GM23338 (cell line): ENCODE data around the gene NELFE.
"Not testable (repeated sequence)": the region's sequence is repeated elsewhere in the genome, so short reads cannot be mapped to it uniquely, and the experiment has no call there.

Source experiments
- CREB1 ChIP-seq: fragments of 250-450 bp; sonication (Bioruptor Pico); IDR thresholded peaks from 2 replicates; pipeline ENCODE4 v1.5.0; 2020; ENCODE audit warnings: low read depth, mild to moderate bottlenecking, moderate library complexity
- CTCF ChIP-seq, 2 experiments: fragments of 200-600 bp in 1 of 2; sonication (generic) in 1 of 2; conservative IDR thresholded peaks; 2 replicates each; pipeline versions ENCODE4 v1.5.1 to v1.6.1; 2016 to 2017; ENCODE audit warnings: antibody characterized with exemption in 2 of 2, low read depth in 2 of 2, mild to moderate bottlenecking in 2 of 2, moderate library complexity in 1 of 2
- EZH2 ChIP-seq: fragments of 200-600 bp; sonication (generic); IDR thresholded peaks from one replicate; pipeline ENCODE4 v1.8.0; 2017; ENCODE audit warnings: antibody characterized with exemption, mild to moderate bottlenecking, low read depth; ENCODE audit not compliant: unreplicated experiment
- EZH2phosphoT487 ChIP-seq: fragments of 200-600 bp; sonication (generic); IDR thresholded peaks from one replicate; pipeline ENCODE4 v1.8.1; 2018; ENCODE audit warnings: antibody characterized with exemption; ENCODE audit not compliant: unreplicated experiment
- POLR2AphosphoS5 ChIP-seq: IDR thresholded peaks from 2 replicates; pipeline ENCODE4 v1.6.1; 2016; ENCODE audit warnings: antibody characterized with exemption, low read depth
- REST ChIP-seq: IDR thresholded peaks from one replicate; pipeline ENCODE4 v1.6.1; 2018; ENCODE audit warnings: antibody characterized with exemption; ENCODE audit not compliant: unreplicated experiment
- STAT1 ChIP-seq: IDR thresholded peaks from one replicate; pipeline ENCODE4 v1.6.1; 2016; ENCODE audit warnings: antibody characterized with exemption; ENCODE audit not compliant: unreplicated experiment
- ZNF114 ChIP-seq: fragments of 250-450 bp; sonication (Bioruptor Pico); IDR thresholded peaks from 2 replicates; pipeline ENCODE4 v1.5.0; 2020; ENCODE audit warnings: mild to moderate bottlenecking, moderate library complexity
- TF ChIP-seq, protein P1 (sequence below): fragments of 250-450 bp; sonication (Bioruptor Pico); IDR thresholded peaks from 2 replicates; pipeline ENCODE4 v1.5.0; 2020; ENCODE audit warnings: mild to moderate bottlenecking, moderate library complexity
- TF ChIP-seq, protein P2 (sequence below): IDR thresholded peaks from 2 replicates; pipeline ENCODE4 v1.6.1; 2016; ENCODE audit warnings: antibody characterized with exemption

DNA sequence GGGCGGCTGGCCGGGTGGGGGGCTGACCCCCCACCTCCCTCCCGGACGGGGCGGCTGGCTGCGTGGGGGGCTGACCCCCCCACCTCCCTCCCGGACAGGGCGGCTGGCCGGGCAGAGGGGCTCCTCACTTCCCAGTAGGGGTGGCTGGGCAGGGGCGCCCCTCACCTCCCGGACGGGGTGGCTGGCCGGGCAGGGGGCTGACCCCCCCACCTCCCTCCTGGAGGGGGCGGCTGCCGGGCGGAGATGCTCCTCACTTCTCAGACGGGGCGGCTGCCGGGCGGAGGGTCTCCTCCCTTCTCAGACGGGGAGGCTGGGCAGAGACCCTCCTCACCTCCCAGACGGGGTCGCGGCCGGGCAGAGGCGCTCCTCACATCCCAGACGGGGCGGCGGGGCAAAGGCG is 17.3 kb upstream of the NELFE start:
- TF ChIP-seq REST; POLR2AphosphoS5; CTCF (conservative IDR thresholded peaks at IDR 0.05; ENCODE audit: low read depth in 2 of 2); STAT1; EZH2phosphoT487; EZH2; ZNF114 (CRISPR knock-in tag); CREB1: not testable (repeated sequence)
- TF ChIP-seq, protein P1, sequence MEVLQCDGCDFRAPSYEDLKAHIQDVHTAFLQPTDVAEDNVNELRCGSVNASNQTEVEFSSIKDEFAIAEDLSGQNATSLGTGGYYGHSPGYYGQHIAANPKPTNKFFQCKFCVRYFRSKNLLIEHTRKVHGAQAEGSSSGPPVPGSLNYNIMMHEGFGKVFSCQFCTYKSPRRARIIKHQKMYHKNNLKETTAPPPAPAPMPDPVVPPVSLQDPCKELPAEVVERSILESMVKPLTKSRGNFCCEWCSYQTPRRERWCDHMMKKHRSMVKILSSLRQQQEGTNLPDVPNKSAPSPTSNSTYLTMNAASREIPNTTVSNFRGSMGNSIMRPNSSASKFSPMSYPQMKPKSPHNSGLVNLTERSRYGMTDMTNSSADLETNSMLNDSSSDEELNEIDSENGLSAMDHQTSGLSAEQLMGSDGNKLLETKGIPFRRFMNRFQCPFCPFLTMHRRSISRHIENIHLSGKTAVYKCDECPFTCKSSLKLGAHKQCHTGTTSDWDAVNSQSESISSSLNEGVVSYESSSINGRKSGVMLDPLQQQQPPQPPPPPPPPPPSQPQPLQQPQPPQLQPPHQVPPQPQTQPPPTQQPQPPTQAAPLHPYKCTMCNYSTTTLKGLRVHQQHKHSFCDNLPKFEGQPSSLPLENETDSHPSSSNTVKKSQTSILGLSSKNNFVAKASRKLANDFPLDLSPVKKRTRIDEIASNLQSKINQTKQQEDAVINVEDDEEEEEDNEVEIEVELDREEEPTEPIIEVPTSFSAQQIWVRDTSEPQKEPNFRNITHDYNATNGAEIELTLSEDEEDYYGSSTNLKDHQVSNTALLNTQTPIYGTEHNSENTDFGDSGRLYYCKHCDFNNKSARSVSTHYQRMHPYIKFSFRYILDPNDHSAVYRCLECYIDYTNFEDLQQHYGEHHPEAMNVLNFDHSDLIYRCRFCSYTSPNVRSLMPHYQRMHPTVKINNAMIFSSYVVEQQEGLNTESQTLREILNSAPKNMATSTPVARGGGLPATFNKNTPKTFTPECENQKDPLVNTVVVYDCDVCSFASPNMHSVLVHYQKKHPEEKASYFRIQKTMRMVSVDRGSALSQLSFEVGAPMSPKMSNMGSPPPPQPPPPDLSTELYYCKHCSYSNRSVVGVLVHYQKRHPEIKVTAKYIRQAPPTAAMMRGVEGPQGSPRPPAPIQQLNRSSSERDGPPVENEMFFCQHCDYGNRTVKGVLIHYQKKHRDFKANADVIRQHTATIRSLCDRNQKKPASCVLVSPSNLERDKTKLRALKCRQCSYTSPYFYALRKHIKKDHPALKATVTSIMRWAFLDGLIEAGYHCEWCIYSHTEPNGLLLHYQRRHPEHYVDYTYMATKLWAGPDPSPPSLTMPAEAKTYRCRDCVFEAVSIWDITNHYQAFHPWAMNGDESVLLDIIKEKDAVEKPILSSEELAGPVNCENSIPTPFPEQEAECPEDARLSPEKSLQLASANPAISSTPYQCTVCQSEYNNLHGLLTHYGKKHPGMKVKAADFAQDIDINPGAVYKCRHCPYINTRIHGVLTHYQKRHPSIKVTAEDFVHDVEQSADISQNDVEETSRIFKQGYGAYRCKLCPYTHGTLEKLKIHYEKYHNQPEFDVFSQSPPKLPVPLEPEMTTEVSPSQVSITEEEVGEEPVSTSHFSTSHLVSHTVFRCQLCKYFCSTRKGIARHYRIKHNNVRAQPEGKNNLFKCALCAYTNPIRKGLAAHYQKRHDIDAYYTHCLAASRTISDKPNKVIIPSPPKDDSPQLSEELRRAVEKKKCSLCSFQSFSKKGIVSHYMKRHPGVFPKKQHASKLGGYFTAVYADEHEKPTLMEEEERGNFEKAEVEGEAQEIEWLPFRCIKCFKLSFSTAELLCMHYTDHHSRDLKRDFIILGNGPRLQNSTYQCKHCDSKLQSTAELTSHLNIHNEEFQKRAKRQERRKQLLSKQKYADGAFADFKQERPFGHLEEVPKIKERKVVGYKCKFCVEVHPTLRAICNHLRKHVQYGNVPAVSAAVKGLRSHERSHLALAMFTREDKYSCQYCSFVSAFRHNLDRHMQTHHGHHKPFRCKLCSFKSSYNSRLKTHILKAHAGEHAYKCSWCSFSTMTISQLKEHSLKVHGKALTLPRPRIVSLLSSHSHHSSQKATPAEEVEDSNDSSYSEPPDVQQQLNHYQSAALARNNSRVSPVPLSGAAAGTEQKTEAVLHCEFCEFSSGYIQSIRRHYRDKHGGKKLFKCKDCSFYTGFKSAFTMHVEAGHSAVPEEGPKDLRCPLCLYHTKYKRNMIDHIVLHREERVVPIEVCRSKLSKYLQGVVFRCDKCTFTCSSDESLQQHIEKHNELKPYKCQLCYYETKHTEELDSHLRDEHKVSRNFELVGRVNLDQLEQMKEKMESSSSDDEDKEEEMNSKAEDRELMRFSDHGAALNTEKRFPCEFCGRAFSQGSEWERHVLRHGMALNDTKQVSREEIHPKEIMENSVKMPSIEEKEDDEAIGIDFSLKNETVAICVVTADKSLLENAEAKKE (CRISPR knock-in tag), result not testable (repeated sequence)
- TF ChIP-seq, protein P2, sequence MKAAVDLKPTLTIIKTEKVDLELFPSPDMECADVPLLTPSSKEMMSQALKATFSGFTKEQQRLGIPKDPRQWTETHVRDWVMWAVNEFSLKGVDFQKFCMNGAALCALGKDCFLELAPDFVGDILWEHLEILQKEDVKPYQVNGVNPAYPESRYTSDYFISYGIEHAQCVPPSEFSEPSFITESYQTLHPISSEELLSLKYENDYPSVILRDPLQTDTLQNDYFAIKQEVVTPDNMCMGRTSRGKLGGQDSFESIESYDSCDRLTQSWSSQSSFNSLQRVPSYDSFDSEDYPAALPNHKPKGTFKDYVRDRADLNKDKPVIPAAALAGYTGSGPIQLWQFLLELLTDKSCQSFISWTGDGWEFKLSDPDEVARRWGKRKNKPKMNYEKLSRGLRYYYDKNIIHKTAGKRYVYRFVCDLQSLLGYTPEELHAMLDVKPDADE, result not testable (repeated sequence)
